ENCODE measurements around the gene CCBE1. TPM values are rescaled to one million over a fixed set of nuclear protein-coding genes. Genes with fewer than 3 reads are reported as not detected.

CCBE1 gene
- total RNA-seq, 2 donors from 2014 or later: 1.00 to 2.9 TPM

DNA sequence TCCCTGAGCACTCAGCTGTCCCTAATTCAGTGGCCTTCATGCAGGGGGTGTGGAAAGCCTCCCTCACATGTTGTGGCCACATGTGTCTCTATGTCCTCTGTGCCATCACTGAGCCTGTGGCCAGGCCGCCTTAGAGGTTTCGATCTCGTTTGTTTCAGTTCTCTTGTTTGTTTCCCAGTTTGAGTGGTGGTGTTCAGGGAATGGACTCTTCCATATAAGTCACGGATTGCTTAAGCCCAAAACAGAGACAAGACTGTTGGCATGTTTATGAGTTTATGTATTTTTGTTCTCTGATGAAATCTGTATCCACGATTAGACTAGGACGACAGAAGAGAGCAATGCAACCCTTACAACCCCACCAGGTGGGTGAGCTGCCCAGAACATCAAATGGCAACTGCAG lies 134.5 kb downstream of the CCBE1 start:
- Mint-ChIP-seq H3K9me3 (no peaks in the 10 kb centered on the region), H3K27me3 (ENCODE audit: insufficient read depth) (no peaks in the 10 kb centered on the region), H3K4me3 (no peak overlapping the region), H3K4me1 (no peaks in the 10 kb centered on the region), H3K36me3 (ENCODE audit: low read depth) (no peaks in the 10 kb centered on the region), H3K27ac (no peak overlapping the region)
- H3K9ac ChIP-seq (ENCODE audit: extremely low read depth, low read length, poor library complexity, severe bottlenecking): no peak overlapping the region
- 83 to 85% methylated on average over 2 to 6 of the region's 6 CpGs for WGBS, 2 experiments (ENCODE audit: insufficient coverage in 1 of 2, insufficient read length in 1 of 2)
- no peaks in the 10 kb centered on the region for H3K9me3 ChIP-seq (ENCODE audit: control insufficient read depth, low read length)
- H3K4me3 ChIP-seq (ENCODE audit: low read length): no peak overlapping the region
- H3K36me3 ChIP-seq (ENCODE audit: control insufficient read depth, insufficient read depth, low read length): no peaks in the 10 kb centered on the region
- H3K4me1 ChIP-seq (ENCODE audit: control insufficient read depth, insufficient read depth, low read length): no peaks in the 10 kb centered on the region
- H3K27ac ChIP-seq (ENCODE audit: low read depth, low read length): no peak overlapping the region
- no peaks in the 10 kb centered on the region for H3K27me3 ChIP-seq (ENCODE audit: control insufficient read depth, insufficient read depth, low read length, poor library complexity, severe bottlenecking)
- TF ChIP-seq, protein P1, sequence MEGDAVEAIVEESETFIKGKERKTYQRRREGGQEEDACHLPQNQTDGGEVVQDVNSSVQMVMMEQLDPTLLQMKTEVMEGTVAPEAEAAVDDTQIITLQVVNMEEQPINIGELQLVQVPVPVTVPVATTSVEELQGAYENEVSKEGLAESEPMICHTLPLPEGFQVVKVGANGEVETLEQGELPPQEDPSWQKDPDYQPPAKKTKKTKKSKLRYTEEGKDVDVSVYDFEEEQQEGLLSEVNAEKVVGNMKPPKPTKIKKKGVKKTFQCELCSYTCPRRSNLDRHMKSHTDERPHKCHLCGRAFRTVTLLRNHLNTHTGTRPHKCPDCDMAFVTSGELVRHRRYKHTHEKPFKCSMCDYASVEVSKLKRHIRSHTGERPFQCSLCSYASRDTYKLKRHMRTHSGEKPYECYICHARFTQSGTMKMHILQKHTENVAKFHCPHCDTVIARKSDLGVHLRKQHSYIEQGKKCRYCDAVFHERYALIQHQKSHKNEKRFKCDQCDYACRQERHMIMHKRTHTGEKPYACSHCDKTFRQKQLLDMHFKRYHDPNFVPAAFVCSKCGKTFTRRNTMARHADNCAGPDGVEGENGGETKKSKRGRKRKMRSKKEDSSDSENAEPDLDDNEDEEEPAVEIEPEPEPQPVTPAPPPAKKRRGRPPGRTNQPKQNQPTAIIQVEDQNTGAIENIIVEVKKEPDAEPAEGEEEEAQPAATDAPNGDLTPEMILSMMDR (conservative IDR thresholded peaks at IDR 0.05): no peak
- no peak for DNase-seq

DNA sequence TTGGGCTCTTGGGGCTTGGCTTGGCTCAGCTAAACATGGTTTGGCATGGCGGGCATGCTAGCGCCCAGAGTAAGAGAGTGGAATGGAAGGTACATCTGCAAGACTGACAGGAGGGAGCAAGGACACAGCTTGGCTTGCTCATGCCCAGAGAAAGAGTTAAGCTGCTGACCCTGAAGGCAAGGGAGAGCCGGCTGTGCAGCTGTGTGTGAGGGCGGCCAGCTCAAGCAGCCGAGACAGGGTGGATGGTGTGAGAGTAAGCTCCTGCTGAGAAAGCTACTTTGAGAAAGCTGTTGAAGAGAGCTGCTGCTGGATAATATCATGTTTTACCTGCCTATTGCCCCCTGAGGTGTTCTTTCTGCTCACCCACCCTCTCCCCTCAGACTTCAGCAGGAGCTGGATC lies 135.6 kb downstream of the CCBE1 start:
- no peaks in the 10 kb centered on the region for H3K9me3 Mint-ChIP-seq

DNA sequence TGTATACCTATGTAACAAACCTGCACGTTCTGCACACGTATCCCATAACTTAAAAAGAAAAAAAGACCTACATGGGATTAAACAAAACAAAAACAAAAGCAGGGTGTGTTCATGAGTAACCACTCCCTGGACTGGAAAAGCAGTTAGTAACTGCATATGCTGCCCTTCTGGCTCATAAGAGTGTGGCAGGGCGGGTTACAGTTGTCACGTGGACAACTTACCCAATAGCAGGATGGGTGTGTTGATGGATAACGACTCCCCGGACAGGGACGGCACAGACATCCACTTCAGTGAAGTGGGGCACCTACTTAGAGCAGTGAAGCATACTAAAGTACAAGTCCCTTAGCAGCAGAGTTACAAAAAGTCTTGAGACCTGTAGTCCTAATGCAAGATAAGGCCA lies 136.7 kb downstream of the CCBE1 start:
- WGBS, 2 experiments (ENCODE audit: insufficient coverage in 1 of 2, insufficient read length in 1 of 2): 95 to 98% methylated on average over 7 of the region's 7 CpGs
- Mint-ChIP-seq H3K9me3 (no peaks in the 10 kb centered on the region), H3K4me1 (peaks cover 5% of the 10 kb centered on the region), H3K27ac (no peak overlapping the region), H3K27me3 (ENCODE audit: insufficient read depth) (no peaks in the 10 kb centered on the region), H3K4me3 (no peak overlapping the region), H3K36me3 (ENCODE audit: low read depth) (no peaks in the 10 kb centered on the region)
- TF ChIP-seq, protein P1 (conservative IDR thresholded peaks at IDR 0.05): no peak
- H3K4me3 ChIP-seq (ENCODE audit: low read length): no peak overlapping the region
- DNase-seq: no peak
- no peak overlapping the region for H3K9ac ChIP-seq (ENCODE audit: extremely low read depth, low read length, poor library complexity, severe bottlenecking)
- H3K9me3 ChIP-seq (ENCODE audit: control insufficient read depth, low read length): no peaks in the 10 kb centered on the region
- H3K36me3 ChIP-seq (ENCODE audit: control insufficient read depth, insufficient read depth, low read length): no peaks in the 10 kb centered on the region
- no peaks in the 10 kb centered on the region for H3K27me3 ChIP-seq (ENCODE audit: control insufficient read depth, insufficient read depth, low read length, poor library complexity, severe bottlenecking)
- no peaks in the 10 kb centered on the region for H3K4me1 ChIP-seq (ENCODE audit: control insufficient read depth, insufficient read depth, low read length)
- no peak overlapping the region for H3K27ac ChIP-seq (ENCODE audit: low read depth, low read length)

More for the DNA sequence above, 135.6 kb downstream of the CCBE1 start:
- no peak overlapping the region for H3K9ac ChIP-seq (ENCODE audit: extremely low read depth, low read length, poor library complexity, severe bottlenecking)
- no peaks in the 10 kb centered on the region for H3K9me3 ChIP-seq (ENCODE audit: control insufficient read depth, low read length)
- no peaks in the 10 kb centered on the region for H3K4me1 Mint-ChIP-seq
- H3K27ac Mint-ChIP-seq: no peak overlapping the region
- H3K4me3 Mint-ChIP-seq: no peak overlapping the region
- 89 to 94% methylated on average over 4 to 5 of the region's 5 CpGs for WGBS, 2 experiments (ENCODE audit: insufficient coverage in 1 of 2, insufficient read length in 1 of 2)
- no peaks in the 10 kb centered on the region for H3K27me3 Mint-ChIP-seq (ENCODE audit: insufficient read depth)
- H3K27ac ChIP-seq (ENCODE audit: low read depth, low read length): no peak overlapping the region
- H3K4me3 ChIP-seq (ENCODE audit: low read length): no peak overlapping the region
- H3K36me3 Mint-ChIP-seq (ENCODE audit: low read depth): no peaks in the 10 kb centered on the region
- no peaks in the 10 kb centered on the region for H3K27me3 ChIP-seq (ENCODE audit: control insufficient read depth, insufficient read depth, low read length, poor library complexity, severe bottlenecking)
- TF ChIP-seq, protein P1 (conservative IDR thresholded peaks at IDR 0.05): no peak
- no peak for DNase-seq
- no peaks in the 10 kb centered on the region for H3K36me3 ChIP-seq (ENCODE audit: control insufficient read depth, insufficient read depth, low read length)
- H3K4me1 ChIP-seq (ENCODE audit: control insufficient read depth, insufficient read depth, low read length): no peaks in the 10 kb centered on the region

All from endodermal cell (in vitro differentiated cells).